Right ventricle myocardium inferior (tissue), 1 donor: ENCODE results near the gene CHI3L2. TPM values are rescaled to one million over a fixed set of nuclear protein-coding genes. Genes with fewer than 3 reads are reported as not detected.

Experiments
- ATAC-seq: fragments of 200-7000 bp; cut with Tn5 transposase; one replicate; pipeline ENCODE4 v1.9.1; 2020; ENCODE audit warnings: mild to moderate bottlenecking, moderate library complexity
- DNase-seq: peaks from one replicate; pipeline ENCODE4 v3.0.0; 2021; ENCODE audit errors: missing footprints
- intact Hi-C: fragments of 100-400 bp; cut with DNase I; formaldehyde crosslinking; loops from one replicate; pipeline ENCODE4 v1.11.0; 2022
- total RNA-seq: library from RNA; stranded (reverse); fragmentation: NEBNext Ultra II Directional; extraction: Animal tissue kit (Norgen Biotek cat#: 25700); gene quantifications from one replicate; pipeline ENCODE4 v1.2.1, GENCODE V29; 2021
- donor health status: DM: no; HTN: yes; CAD: no; lungs with severe emphysema.

The CHI3L2 gene
- total RNA-seq, 1 donor from 2014 or later, result 7.5 TPM

DNA sequence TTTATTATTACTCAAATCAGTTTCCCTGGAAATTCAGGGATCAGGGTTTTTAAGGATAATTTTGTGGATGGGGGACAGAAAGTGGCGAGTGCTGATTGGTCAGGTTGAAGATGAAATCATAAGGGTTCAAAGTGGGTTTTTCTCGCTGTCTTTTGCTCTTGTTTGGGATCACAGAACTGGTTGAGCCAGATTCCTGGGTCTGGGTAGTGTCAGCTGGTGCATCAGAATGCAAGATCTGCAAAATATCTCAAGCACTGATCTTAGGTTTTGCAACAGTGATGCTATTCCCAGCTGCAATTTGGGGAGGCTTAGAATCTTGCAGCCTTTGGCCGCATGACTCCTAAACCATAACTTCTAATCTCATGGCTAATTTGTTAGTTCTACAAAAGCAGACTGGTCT, 9.3 kb downstream of the CHI3L2 start:
- DNase-seq, result no peak
- intact Hi-C loops, result no loop called here
- ATAC-seq, result no peak

DNA sequence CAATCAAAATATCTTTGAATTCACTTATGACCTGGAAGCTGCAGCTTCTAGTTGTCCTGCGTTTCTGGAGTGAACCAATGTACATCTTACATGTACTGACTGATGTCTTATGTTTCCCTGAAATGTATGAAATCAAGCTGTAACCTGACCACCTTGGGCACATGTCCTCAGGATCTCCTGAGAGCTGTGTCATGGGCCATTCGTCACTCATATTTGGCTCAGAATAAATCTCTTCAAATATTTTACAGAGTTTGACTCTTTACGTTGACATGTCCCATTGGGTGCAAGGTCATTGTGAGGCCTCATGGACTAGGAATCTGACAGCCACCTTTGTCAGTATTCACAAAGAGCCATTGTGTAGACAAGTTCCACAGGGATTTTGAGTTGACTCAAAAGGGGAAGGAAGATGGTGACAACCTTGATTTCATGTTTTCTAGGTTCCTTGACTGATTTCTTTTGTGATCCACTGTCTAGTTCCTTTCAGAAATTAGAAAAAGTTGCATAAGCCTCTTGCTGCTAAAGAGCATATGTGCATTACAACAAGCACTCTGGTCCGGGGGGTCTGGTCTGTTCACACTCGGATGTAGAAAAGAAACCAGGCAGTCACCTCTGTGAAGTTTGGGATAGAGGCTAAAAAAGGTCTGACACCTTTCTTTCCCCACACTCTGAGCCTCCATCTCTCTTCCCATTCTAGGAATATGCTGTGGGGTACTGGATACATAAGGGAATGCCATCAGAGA, 10.7 kb downstream of the CHI3L2 start:
- intact Hi-C loops, result no loop called here
- ATAC-seq (no peak), DNase-seq (no peak)

DNA sequence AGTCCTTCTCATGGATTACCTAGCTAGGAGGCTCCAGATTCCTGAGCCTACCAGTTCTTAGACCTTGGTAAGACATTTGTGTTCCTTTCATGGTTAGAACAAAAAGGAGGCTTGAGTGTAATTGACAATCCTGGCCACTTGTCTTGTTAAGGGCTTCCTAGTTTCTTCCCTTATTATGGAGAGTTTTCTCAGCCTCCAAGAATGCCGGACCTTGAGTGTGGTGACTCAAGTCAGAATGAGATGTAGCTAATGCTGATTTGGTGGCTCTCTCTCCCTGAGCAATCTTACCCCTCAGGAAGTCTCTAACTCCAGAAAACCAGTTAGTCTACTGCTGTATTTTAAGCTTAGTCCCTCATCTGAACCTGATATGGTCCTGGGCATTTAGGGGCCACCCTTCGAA, 14.3 kb downstream of the CHI3L2 start:
- intact Hi-C loops, result no loop called here
- DNase-seq (no peak), ATAC-seq (no peak)

DNA sequence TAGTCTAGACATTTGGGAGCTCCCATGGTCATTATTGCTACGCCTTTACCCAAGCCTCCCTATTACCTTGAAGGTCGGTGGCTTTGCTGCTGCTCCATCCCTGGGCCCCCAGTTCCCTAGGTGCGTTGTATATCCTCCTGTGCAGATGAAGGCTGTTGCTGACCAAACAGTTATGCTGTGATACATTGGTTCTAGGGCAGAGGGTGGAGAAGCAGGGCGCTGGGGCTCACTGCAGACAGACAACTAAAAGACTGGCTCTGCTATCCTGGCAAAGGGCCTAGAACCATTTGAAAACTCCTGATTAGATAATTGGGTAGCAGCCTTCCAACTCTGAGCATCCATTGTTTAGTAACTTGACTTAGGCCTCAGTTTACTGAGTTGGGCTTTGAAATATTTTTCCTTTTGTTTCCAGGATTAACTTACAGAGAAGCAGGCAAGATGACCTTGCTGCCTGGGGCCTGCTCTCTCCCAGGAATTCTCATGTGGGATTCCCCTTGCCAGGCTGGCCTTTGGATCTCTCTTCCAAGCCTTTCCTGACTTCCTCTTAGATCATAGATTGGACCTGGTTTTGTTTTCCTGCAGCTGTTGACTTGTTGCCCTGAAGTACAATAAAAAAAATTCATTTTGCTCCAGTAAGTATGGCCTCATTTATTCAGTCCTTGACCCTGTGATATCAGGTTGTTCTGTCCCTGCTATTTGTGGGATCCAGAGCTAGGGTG, 15.5 kb downstream of the CHI3L2 start:
- ATAC-seq (peak; percentile 79), DNase-seq (no peak)
- intact Hi-C loops, result no loop called here

DNA sequence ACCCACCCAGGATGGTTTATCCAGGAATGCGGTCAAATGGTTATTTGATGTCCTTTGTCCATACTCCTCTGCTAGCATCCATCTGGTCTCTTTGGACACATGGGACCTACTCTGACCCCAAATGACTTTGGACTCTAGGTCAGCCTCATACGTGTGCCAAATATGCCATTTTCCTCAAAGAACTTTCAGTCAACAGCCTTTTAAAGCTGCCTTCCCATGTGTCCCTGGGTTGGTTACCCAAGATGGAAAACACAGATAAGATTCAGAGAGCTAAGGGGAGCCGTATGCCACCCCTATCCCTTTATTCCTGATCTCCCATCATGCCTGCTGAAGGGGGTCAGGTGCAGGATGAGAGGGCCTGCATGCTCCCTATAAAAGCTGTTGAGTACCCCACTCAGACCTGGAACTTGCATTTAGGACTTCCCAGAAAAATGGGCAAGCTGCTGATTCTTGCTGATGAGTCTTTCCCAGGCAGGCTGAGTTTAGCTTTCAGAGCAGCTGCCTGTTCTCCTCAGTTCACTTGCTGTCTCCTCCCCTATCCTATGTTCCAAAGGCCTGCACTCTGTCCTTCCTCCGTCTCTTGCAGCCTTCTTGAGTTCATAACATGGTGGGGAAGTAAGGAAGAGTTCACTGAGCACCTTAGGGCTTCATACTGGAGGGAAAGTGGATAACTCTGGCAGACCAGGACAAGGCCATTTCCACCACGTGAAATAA, 19.8 kb downstream of the CHI3L2 start:
- no peak for DNase-seq
- ATAC-seq, result no peak
- intact Hi-C loops, result no loop called here

DNA sequence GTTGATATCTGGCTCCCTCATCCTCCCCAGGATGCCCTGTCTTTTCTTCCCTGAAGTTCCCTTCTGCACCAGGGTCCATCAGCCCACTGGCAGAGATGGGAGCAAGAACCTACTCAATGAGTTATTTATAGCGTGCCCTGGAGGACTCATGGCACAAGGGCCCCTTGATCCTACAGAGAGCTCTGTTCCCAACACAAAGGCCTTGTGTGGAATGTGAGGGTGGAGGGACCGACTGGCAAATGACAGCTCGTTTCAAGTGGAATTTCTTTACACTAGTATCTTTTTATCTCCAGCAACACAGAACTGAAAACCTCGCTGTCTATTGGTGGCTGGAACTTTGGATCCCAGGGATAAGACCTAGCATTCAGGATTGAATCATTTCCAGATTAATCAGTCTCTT, 22.4 kb downstream of the CHI3L2 start:
- intact Hi-C loops, result no loop called here

DNA sequence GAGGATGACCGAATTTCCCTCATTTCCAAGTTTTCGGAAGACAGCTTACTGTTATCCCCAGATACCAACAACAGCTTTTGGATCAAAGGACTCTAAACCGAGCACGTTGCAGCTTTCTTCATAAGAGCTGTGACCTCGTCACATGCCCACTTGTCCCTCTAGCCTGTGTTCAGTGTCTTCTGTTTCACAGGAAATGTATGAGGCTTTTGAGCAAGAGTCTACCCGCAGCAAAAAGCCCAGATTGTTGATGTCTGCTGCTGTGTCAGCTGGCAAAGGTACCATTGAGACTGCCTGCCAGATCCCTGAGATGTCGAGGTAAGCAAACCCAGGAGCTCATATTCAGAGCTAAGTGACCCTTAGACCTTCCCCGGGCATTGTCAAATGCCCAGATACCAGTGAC, 24.1 kb downstream of the CHI3L2 start:
- intact Hi-C loops, result no loop called here
- DNase-seq, result no peak
- peak; percentile 27 for ATAC-seq

More for the DNA sequence above, 22.4 kb downstream of the CHI3L2 start:
- no peak for ATAC-seq
- DNase-seq, result no peak

DNA sequence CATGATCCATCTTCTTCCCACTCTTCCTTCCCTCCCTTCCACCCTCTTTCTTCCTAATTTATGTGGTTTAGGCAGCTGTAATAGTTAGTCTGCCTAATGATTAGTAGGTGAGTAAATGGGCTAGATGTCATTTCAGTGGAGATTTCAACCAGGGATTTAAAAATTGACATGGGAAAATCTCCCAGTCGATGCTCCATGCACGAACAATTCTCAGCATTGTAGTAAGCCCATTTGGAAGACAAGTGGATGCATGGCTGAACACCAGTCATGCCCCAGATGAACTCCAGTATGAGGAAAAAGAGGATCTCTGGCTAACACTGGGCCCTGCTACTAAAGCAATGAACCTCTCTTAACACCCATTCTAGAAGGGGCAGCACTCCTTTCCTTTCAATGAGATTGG, 25.3 kb downstream of the CHI3L2 start:
- ATAC-seq, result no peak

DNA sequence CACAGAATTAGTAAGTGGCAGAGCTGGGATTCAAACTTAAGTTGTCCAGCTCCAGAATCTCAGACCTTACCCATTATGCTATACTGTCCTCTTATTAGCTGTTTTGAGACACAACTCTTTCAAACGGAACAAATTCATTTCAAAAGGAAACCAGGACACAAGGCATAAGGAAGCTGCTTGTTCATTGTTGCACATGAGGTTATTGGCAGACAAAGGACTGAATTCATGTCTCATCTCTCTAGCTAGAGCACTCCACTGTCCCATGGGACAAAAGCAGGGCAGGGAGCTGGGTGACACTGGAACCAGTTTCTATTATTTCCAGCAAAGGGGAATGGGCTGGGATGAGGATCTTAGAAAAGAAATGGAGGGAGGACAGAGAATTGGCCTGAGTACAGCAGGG, 26.4 kb downstream of the CHI3L2 start:
- DNase-seq (no peak), ATAC-seq (no peak)
- intact Hi-C loops, result no loop called here

More for the DNA sequence above, 25.3 kb downstream of the CHI3L2 start:
- intact Hi-C loops, result no loop called here
- DNase-seq, result no peak

DNA sequence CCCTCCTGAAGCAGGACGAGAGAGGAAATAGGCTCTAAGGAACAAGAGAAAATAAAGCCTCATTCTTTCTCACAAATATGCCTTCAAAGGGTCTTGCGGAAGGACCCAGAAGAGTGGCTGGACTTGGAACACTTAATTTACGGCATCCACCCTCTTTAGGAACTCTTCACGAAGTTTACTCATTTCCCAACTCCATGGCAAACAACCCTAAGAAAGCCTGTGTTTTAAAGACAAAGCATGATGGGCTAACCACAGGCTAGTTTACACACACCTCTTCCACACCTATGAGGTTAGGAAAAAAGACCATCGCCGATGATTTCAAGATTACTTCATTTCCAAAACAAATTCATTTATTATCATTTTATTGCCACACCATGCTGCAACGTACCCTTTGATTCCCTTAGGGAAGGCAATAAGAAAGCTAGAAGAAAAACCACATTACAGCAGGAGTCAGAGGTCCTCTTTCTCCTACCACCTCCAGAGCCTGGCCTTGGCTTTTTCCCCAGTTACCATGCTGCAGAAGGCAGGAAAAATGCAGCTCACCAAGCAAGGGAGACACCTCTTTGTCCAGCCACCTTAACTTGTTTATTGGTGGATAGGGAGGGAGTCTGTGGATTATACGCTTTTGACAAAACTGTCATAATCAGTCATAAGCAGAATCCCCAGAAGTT, 29.6 kb downstream of the CHI3L2 start:
- intact Hi-C loops, result no loop called here
- DNase-seq, result no peak
- no peak for ATAC-seq

DNA sequence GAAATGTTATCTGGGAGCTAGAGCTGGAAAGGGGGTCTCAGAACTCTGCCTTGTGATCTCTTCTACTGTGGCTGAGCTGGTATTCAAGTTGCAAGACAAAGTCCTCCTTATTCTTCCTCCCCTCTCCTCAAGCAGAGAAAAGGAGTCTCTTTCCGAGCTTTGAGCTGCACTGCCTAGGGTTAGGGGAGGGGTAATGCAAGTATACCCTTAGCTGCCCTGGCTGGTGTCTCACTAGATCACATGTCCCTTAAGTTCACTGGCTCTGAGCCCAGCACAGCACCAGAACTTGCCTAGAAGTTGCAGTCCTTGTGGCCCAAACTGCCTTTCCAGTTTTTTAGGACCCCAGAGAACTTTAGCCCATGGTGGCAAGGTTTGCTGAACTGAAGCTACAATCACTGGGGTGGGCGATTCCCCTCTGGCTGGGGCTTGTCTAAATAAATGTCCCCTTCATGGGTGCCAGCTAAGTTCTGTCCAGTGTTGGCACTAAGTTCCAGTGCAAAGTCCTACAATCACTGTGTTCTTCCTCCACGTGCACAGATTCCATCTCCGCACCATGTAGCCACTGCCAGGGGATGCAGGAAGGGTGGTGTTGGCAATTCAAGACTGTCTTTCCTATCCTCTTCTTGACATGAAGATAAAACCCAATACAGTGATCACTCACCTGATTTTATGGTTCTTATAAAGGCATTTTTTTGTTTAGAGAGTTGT, 40.4 kb downstream of the CHI3L2 start:
- DNase-seq, result no peak
- intact Hi-C loops, result no loop called here
- ATAC-seq, result no peak

DNA sequence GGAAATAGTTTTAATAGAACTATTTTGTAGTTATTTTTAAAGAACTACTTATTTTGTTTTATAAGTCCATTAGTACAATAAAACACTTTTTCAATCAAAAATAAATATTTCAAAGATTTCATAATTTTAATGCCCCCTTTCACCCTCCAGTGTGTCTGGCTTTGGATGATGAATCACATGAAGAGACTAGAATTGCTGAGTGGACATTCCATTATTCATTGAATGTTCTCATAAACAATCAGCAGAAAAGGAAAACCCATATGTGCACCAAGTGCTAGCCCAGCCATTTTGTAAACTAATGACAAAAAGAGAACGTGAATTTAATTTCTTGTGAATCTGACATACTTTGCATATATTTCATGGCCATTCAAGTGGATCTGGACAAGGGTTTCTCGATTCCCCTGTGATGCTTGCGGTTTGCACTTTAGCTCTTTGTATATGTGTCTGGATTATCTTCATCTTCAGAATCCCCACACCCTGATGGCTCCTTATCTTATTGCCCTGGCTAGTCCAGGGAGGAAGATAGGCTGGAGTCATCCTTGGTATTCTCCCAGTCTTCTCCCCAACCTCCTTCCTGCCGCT, 42.4 kb downstream of the CHI3L2 start:
- intact Hi-C loops, result no loop called here
- DNase-seq (no peak), ATAC-seq (no peak)

DNA sequence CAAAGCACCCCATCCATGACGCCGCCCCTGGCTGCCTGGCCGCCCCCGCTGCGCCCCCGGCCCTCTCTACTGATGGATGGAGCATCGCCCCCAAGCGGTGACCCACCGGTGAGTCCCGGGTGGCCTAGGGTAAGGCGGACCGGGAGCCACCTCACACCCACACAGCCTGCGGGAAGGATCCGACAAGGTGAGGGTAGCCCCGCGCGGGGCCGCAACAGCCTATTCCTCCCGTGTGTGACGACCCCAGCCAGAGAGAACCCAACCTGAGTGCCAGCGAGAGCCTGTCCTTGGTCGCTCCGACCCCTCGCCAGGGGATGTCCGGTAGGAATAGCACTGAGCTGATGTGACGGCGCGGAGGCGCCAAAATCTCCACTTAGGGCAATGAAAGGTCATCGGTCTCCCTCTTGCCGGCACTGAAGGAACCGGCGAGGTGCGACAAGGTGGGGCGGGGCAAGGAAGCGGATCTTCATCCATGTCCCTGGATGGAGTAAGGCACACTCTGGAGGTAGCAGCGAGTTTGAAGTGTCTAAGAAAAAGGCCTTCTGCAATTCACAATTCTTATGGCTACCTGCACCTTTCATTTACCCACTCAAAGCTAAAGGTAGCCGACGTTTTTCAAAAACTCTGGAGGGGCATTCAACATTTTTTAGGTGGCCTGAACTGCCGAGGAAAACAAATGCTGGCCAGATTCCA, 43.4 kb downstream of the CHI3L2 start:
- ATAC-seq, result no peak
- intact Hi-C loops, result no loop called here
- DNase-seq, result no peak

DNA sequence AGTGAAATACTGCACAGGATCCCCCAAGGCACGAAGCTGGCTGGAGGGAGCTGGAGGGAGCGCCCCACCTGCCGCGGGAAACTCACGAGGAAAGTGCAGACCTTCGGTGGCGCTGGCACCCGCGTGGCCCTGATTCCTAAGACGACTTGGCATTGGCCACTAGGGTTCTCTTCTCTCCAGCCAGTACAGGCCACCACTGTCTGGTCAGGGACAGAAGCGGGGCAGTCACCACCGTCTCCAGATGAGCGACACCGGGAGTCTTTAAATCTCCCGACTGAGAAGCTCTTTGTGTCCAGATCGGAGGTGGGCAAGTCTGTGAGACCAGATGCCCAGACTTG, 43.9 kb downstream of the CHI3L2 start:
- DNase-seq, result no peak
- ATAC-seq, result no peak

DNA sequence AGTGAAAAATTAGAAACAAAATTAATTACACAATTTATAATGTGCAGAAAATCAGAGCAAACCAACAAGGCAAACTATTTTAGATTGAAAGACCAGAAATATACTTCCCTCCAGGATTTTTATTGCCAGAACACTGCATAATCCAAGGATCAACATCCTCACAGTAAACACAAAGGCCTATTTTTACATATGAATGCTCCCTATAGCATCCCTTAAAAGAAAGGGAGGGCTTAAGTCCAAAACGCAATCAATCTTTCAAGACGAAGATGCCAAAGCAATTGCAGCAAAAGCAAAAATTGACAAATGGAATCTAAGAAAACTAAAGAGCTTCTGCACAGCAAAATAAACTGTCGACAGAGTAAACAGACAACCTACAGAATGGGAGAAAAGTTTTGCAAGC, 44.6 kb downstream of the CHI3L2 start:
- no peak for DNase-seq
- intact Hi-C loops, result no loop called here
- ATAC-seq, result no peak

More for the DNA sequence above, 43.9 kb downstream of the CHI3L2 start:
- intact Hi-C loops, result no loop called here

DNA sequence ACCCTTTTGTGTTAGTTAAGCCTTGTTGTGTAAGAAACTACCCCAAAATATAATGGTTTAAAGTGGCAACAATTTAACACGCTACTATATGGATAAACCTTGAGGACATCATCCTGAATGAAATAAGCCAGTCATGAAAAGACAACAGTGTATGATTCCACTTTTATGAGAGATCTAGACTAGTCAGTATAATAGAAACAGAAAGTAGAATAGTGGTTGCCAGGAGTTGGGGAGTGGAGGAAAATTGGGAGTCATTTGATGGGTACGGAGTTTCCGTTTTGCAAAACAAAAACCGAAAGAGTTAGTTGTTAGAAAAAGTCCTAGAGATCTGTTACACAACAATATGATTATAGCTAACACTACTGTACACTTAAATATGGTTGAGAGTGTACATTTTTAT, 47.1 kb downstream of the CHI3L2 start:
- intact Hi-C loops, result no loop called here
- ATAC-seq (peak; percentile 59), DNase-seq (no peak)

DNA sequence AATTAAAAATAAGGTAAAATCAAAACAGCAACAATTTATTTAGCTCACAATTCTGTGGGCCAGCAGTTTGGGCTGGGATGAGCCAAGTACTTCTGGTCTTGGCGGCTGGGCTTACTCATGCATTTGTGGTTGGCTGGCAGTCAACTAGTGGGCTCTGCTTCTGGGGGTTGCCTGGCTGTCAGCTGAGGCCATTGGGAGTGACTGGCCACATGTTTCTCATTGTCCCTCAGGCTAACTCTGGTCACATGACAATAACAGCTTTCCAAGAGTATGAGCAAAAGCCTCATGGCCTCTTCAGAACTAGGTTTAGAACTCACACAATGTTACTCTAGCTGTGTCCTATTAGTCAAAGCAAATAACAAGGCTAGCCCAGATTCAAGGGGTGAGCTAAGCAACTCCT, 47.6 kb downstream of the CHI3L2 start:
- ATAC-seq (peak; percentile 96), DNase-seq (peak; percentile 75)
- intact Hi-C loops, result no loop called here
